HG03196 (cell line): ENCODE results near the gene NRIP2.

Experiments
- ATAC-seq: cut with Tn5 transposase; IDR thresholded peaks from one replicate; pipeline ENCODE4 v1.9.1; 2021; ENCODE audit not compliant: unreplicated experiment

The NRIP2 gene

GRCh38 chr12:2851931-2852330 is 17.1 kb upstream of the NRIP2 start:
- no peak for ATAC-seq

GRCh38 chr12:2845280-2845679 is 10.4 kb upstream of the NRIP2 start:
- no peak for ATAC-seq

GRCh38 chr12:2844786-2845185 is 10.0 kb upstream of the NRIP2 start:
- no peak for ATAC-seq

GRCh38 chr12:2842948-2843347 is 8.1 kb upstream of the NRIP2 start:
- ATAC-seq, result no peak

GRCh38 chr12:2841056-2841650 is 6.3 kb upstream of the NRIP2 start:
- no peak for ATAC-seq

- no peak for ATAC-seq
These were observed 1.7 kb upstream of the NRIP2 start for GRCh38 chr12:2836574-2836973.

- ATAC-seq, result no peak
These were observed 1.0 kb upstream of the NRIP2 start for GRCh38 chr12:2835691-2836403.

- no peak for ATAC-seq
These were observed 1.0 kb downstream of the NRIP2 start for GRCh38 chr12:2833810-2834209.

GRCh38 chr12:2833327-2833726 is 1.5 kb downstream of the NRIP2 start:
- no peak for ATAC-seq

- ATAC-seq, result no peak
These were observed 2.2 kb downstream of the NRIP2 start for GRCh38 chr12:2832550-2833127.

GRCh38 chr12:2829275-2829674 is 5.6 kb downstream of the NRIP2 start:
- no peak for ATAC-seq

GRCh38 chr12:2826721-2827515 is 7.9 kb downstream of the NRIP2 start:
- no peak for ATAC-seq

- no peak for ATAC-seq
These were observed 8.8 kb downstream of the NRIP2 start for GRCh38 chr12:2826036-2826435.

GRCh38 chr12:2825132-2825531 is 9.7 kb downstream of the NRIP2 start:
- ATAC-seq, result no peak

- no peak for ATAC-seq
These were observed 10.3 kb downstream of the NRIP2 start for GRCh38 chr12:2824541-2824940.

GRCh38 chr12:2823483-2823882 is 11.4 kb downstream of the NRIP2 start:
- no peak for ATAC-seq

GRCh38 chr12:2820432-2820831 is 14.4 kb downstream of the NRIP2 start:
- no peak for ATAC-seq

GRCh38 chr12:2819810-2820209 is 15.0 kb downstream of the NRIP2 start:
- ATAC-seq, result no peak

GRCh38 chr12:2813214-2814185 is 21.3 kb downstream of the NRIP2 start:
- peak; percentile 32 for ATAC-seq
